ENCODE measurements around the gene ATPAF1.

Gene ATPAF1

GRCh38 chr1:46682064-46682463 lies 13.9 kb upstream of the ATPAF1 start:
- no peak for FAIRE-seq

DNA sequence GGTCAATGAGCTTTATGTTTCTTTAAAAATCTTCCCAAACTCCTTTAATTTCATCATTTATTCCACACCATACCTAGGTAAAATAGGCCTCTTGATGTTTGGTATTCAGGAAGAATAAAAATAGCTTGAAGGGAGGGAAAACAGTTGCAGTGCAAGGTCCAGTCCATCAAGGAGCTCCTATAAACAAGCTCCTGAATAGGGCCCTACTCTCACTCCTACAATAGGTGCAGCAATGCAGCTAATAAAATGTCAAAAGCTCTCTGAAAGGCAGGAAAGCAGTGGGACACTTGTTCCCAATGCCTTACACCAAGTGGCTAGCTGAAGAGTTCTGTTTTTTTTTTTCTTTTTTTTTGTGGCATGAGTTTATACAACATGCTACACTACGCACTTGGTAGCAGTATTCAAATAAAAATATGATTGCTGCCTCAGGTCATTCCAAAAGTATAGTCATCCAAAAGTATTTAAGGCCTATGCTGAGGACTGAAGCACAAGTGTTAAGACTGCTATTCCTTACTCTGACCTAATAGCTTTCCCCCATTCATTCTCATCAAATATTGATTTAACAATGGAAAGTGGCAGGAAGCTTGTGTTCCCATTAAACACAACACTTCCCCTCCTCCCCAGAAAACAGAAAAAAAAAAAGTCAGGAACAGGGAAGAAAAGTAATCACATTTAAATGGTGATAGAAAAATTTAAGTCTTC lies 13.3 kb upstream of the ATPAF1 start:
- FAIRE-seq = no peak
- DNase-seq (ENCODE audit: insufficient read length, low spot score) = no peak

More at GRCh38 chr1:46682064-46682463, 13.9 kb upstream of the ATPAF1 start:
- TF ChIP-seq SPI1 (IDR thresholded peaks at IDR 0.05; ENCODE audit: low read depth, low read length) (no peak), POLR2A (IDR thresholded peaks at IDR 0.05; ENCODE audit: low read depth, low read length) (no peak), PAX5 (IDR thresholded peaks at IDR 0.05; ENCODE audit: insufficient read depth, low read length, severe bottlenecking) (no peak), TAF1 (IDR thresholded peaks at IDR 0.05; ENCODE audit: low read depth, low read length) (no peak), POU2F2 (IDR thresholded peaks at IDR 0.05; ENCODE audit: low read depth, low read length) (no peak), POLR2AphosphoS5 (IDR thresholded peaks at IDR 0.05; ENCODE audit: low read depth, low read length) (no peak)
- DNase-seq (ENCODE audit: insufficient read length, low spot score) = no peak

GRCh38 chr1:46679789-46680573 lies 11.8 kb upstream of the ATPAF1 start:
- FAIRE-seq (no peak), DNase-seq (ENCODE audit: insufficient read length, low spot score) (no peak)
- TF ChIP-seq TAF1 (IDR thresholded peaks at IDR 0.05; ENCODE audit: low read depth, low read length) (no peak), POLR2AphosphoS5 (IDR thresholded peaks at IDR 0.05; ENCODE audit: low read depth, low read length) (no peak), PAX5 (IDR thresholded peaks at IDR 0.05; ENCODE audit: insufficient read depth, low read length, severe bottlenecking) (no peak), SPI1 (IDR thresholded peaks at IDR 0.05; ENCODE audit: low read depth, low read length) (no peak), POLR2A (IDR thresholded peaks at IDR 0.05; ENCODE audit: low read depth, low read length) (no peak), POU2F2 (IDR thresholded peaks at IDR 0.05; ENCODE audit: low read depth, low read length) (no peak)

More for the DNA sequence above, 13.3 kb upstream of the ATPAF1 start:
- no peak for TF ChIP-seq TAF1 (IDR thresholded peaks at IDR 0.05; ENCODE audit: low read depth, low read length)
- TF ChIP-seq SPI1 (IDR thresholded peaks at IDR 0.05; ENCODE audit: low read depth, low read length) = no peak
- TF ChIP-seq PAX5 (IDR thresholded peaks at IDR 0.05; ENCODE audit: insufficient read depth, low read length, severe bottlenecking) = no peak
- TF ChIP-seq POLR2AphosphoS5 (IDR thresholded peaks at IDR 0.05; ENCODE audit: low read depth, low read length) = no peak
- no peak for TF ChIP-seq POLR2A (IDR thresholded peaks at IDR 0.05; ENCODE audit: low read depth, low read length)
- no peak for TF ChIP-seq POU2F2 (IDR thresholded peaks at IDR 0.05; ENCODE audit: low read depth, low read length)

- DNase-seq (ENCODE audit: insufficient read length, low spot score) (no peak), FAIRE-seq (no peak)
- TF ChIP-seq TAF1 (IDR thresholded peaks at IDR 0.05; ENCODE audit: low read depth, low read length) = no peak
- TF ChIP-seq SPI1 (IDR thresholded peaks at IDR 0.05; ENCODE audit: low read depth, low read length) = no peak
- TF ChIP-seq POLR2A (IDR thresholded peaks at IDR 0.05; ENCODE audit: low read depth, low read length) = no peak
- TF ChIP-seq PAX5 (IDR thresholded peaks at IDR 0.05; ENCODE audit: insufficient read depth, low read length, severe bottlenecking) = no peak
Observed at GRCh38 chr1:46677339-46677738, 9.2 kb upstream of the ATPAF1 start.

DNA sequence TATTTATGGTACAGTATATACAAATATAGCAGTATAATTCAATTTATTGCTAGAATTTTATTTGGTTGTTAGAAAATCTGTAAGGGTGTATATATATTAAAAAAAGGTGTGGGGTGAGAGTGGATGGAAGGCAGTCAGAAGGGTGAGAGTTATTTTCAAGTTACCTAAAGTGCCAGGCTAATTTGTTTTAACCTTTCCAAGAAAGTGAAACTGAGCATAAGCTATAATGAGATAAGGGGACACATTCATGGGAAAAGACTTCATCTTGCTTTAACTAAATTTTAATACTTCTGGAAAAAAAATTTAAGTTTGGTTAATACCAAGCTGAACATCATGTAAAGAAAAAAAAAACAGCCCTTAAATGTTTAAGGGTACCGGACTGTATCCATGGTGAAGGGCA lies 8.4 kb upstream of the ATPAF1 start:
- no peak for TF ChIP-seq POU2F2 (IDR thresholded peaks at IDR 0.05; ENCODE audit: low read depth, low read length)
- no peak for TF ChIP-seq SPI1 (IDR thresholded peaks at IDR 0.05; ENCODE audit: low read depth, low read length)
- no peak for TF ChIP-seq POLR2A (IDR thresholded peaks at IDR 0.05; ENCODE audit: low read depth, low read length)
- DNase-seq (ENCODE audit: insufficient read length, low spot score) (no peak), FAIRE-seq (no peak)

- peak; percentile 64 for FAIRE-seq
- no peak for DNase-seq (ENCODE audit: insufficient read length, low spot score)
- TF ChIP-seq SPI1 (IDR thresholded peaks at IDR 0.05; ENCODE audit: low read depth, low read length) = 0 out of 2 replicates have a peak, but pooled peaks have one; percentile 9
- TF ChIP-seq PAX5 (IDR thresholded peaks at IDR 0.05; ENCODE audit: insufficient read depth, low read length, severe bottlenecking) = no peak
Observed at GRCh38 chr1:46675549-46676314, 7.6 kb upstream of the ATPAF1 start.

DNA sequence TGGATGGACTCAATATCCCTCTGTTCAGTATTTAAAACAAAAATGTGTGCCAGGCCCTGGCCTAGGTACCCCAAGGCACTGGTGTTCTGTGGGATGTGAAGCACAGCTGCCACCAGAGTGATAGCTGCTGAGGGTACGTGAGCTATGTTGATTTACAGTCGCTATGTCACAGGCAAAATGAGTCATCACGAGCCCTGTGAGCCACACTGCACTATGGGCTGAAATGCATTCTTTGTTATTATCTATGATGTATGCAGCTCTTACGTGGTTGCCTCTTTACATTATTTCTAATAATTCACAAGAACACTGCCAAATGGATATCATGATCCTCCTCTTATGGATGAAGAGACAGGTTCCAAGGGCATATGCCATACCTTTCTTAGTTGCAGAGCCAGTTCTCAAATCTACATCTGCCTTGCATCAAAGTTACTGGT lies 5.6 kb upstream of the ATPAF1 start:
- TF ChIP-seq POLR2AphosphoS5 (IDR thresholded peaks at IDR 0.05; ENCODE audit: low read depth, low read length) (no peak), POLR2A (IDR thresholded peaks at IDR 0.05; ENCODE audit: low read depth, low read length) (no peak), POU2F2 (IDR thresholded peaks at IDR 0.05; ENCODE audit: low read depth, low read length) (no peak), SPI1 (IDR thresholded peaks at IDR 0.05; ENCODE audit: low read depth, low read length) (no peak)
- FAIRE-seq (no peak), DNase-seq (ENCODE audit: insufficient read length, low spot score) (no peak)

DNA sequence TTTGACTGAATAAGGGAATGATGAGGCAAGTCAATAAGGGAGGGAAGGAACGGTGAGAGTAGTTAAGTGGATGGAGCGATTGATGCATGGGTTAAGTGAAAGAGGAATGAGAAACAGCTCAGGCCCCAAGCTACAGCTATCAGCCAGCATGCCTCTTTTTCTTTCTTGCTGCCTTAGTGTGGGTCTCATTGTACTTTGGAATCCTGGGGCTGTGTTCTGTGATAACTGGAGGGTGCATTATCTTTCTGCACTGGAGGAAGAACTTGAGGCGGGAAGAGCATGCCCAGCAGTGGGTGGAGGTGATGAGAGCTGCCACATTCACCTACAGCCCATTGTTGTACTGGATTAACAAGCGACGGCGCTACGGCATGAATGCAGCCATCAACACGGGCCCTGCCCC lies 4.5 kb upstream of the ATPAF1 start:
- FAIRE-seq (no peak), DNase-seq (ENCODE audit: insufficient read length, low spot score) (no peak)
- TF ChIP-seq SPI1 (IDR thresholded peaks at IDR 0.05; ENCODE audit: low read depth, low read length) (no peak), PAX5 (IDR thresholded peaks at IDR 0.05; ENCODE audit: insufficient read depth, low read length, severe bottlenecking) (no peak), POLR2AphosphoS5 (IDR thresholded peaks at IDR 0.05; ENCODE audit: low read depth, low read length) (no peak), POU2F2 (IDR thresholded peaks at IDR 0.05; ENCODE audit: low read depth, low read length) (no peak), TAF1 (IDR thresholded peaks at IDR 0.05; ENCODE audit: low read depth, low read length) (no peak), POLR2A (IDR thresholded peaks at IDR 0.05; ENCODE audit: low read depth, low read length) (no peak)

GRCh38 chr1:46671554-46671953 lies 3.4 kb upstream of the ATPAF1 start, which contains the start of gene TEX38:
Gene TEX38 (plus strand): TSS chr1:46671854. CDS start chr1:46671935, 81 bp downstream.
- no peak for TF ChIP-seq POLR2AphosphoS5 (IDR thresholded peaks at IDR 0.05; ENCODE audit: low read depth, low read length)
- no peak for TF ChIP-seq TAF1 (IDR thresholded peaks at IDR 0.05; ENCODE audit: low read depth, low read length)
- no peak for TF ChIP-seq SPI1 (IDR thresholded peaks at IDR 0.05; ENCODE audit: low read depth, low read length)
- TF ChIP-seq POU2F2 (IDR thresholded peaks at IDR 0.05; ENCODE audit: low read depth, low read length) = no peak
- TF ChIP-seq POLR2A (IDR thresholded peaks at IDR 0.05; ENCODE audit: low read depth, low read length) = no peak
- no peak for TF ChIP-seq PAX5 (IDR thresholded peaks at IDR 0.05; ENCODE audit: insufficient read depth, low read length, severe bottlenecking)
- FAIRE-seq (no peak), DNase-seq (ENCODE audit: insufficient read length, low spot score) (no peak)

All from GM12891 (cell line).